Heart right ventricle (tissue), 16 donors: ENCODE measurements around the gene CYP2B6. TPM values are rescaled to one million over a fixed set of nuclear protein-coding genes. Genes with fewer than 3 reads are reported as not detected.
"Not testable (repeated sequence)": the region's sequence is repeated elsewhere in the genome, so short reads cannot be mapped to it uniquely, and the experiment has no call there.

Experiments
- ATAC-seq, 8 donors: fragments of 200-7000 bp; cut with Tn5 transposase; one replicate each; pipeline ENCODE4 v1.9.1; 2020; ENCODE audit warnings: mild to moderate bottlenecking in 8 of 8, moderate library complexity in 8 of 8, moderate number of reproducible peaks in 1 of 8
- DNase-seq, 2 donors: peaks; one replicate each; pipeline ENCODE4 v3.0.0-alpha.2; 2020
- H3K27ac ChIP-seq, 10 donors: fragments of 200-600 bp; sonication (generic) in 2 of 10; one replicate each; pipeline versions ENCODE4 v1.5.0 to v1.8.0; 2020 to 2022; ENCODE audit warnings: mild to moderate bottlenecking in 3 of 10
- H3K27me3 ChIP-seq, 7 donors: fragments of 200-600 bp; one replicate each; pipeline ENCODE4 v1.8.0; 2021 to 2022; ENCODE audit warnings: mild to moderate bottlenecking in 2 of 7
- H3K36me3 ChIP-seq, 9 donors: fragments of 200-600 bp; sonication (generic) in 1 of 9; one replicate each; pipeline versions ENCODE4 v1.5.0 to v1.8.0; 2020 to 2022; ENCODE audit warnings: mild to moderate bottlenecking in 2 of 9
- H3K4me1 ChIP-seq, 9 donors: fragments of 200-600 bp; sonication (generic) in 1 of 9; one replicate each; pipeline versions ENCODE4 v1.5.0 to v1.8.0; 2020 to 2022; ENCODE audit warnings: mild to moderate bottlenecking in 4 of 9
- H3K4me3 ChIP-seq, 10 donors: fragments of 200-600 bp; sonication (generic) in 2 of 10; one replicate each; pipeline versions ENCODE4 v1.5.0 to v1.8.0; 2020 to 2022; ENCODE audit warnings: mild to moderate bottlenecking in 7 of 10, moderate library complexity in 2 of 10
- H3K9me3 ChIP-seq, 11 donors: fragments of 200-600 bp in 10 of 11; sonication (generic) in 2 of 11; one replicate each; pipeline versions ENCODE4 v1.5.0 to v1.8.0; 2013 to 2022; ENCODE audit warnings: mild to moderate bottlenecking in 2 of 11, control low read depth in 1 of 11, moderate library complexity in 1 of 11
- WGBS, 2 donors: extraction: QIAGEN DNeasy Blood & Tissue Kit; methylation state at CpG; one replicate each; pipeline ENCODE4 v1.1.7; 2013; ENCODE audit warnings: inconsistent platforms in 1 of 2; 5-methylcytosine and 5-hydroxymethylcytosine counted together
- intact Hi-C, 10 donors: fragments of 100-400 bp; cut with DNase I; formaldehyde crosslinking; loops; one replicate each; pipeline versions ENCODE4 v1.11.1 to v1.14.2; 2022
- polyA plus RNA-seq, 2 donors: library from polyadenylated mRNA; stranded (reverse); fragments of 200-250 nt; gene quantifications; one replicate each; pipeline ENCODE4 v1.2.3, GENCODE V29; 2013
- total RNA-seq, 10 donors: library from RNA; stranded (reverse); fragmentation: NEBNext Ultra II Directional in 3 of 10; extraction: Animal tissue kit (Norgen Biotek cat#: 25700) in 3 of 10; gene quantifications; one replicate each; pipeline versions ENCODE4 v1.2.1 to v1.2.4, GENCODE V29; 2021 to 2023
- TF ChIP-seq, protein P1 (sequence below), 9 donors: fragments of 200-600 bp; sonication (generic) in 2 of 9; IDR thresholded peaks; one replicate each; pipeline versions ENCODE4 v1.5.0 to v1.8.0; 2021 to 2022; ENCODE audit warnings: antibody characterized with exemption in 9 of 9, mild to moderate bottlenecking in 5 of 9, moderate library complexity in 1 of 9
- donor health status: Arrhythmogenic right ventricular cardiomyopathy.
- donor health status: ischemic (EF 13 %, LVEDD 7.1; RV severe dilation, severe dysfunction).
- donor health status: healthy with polysubstance abuse.
- donor health status: DM: no; HTN: yes; CAD: no.
- donor health status: DM: no; HTN: no; CAD: no.
- donor health status: ischemic (EF 25% LVEDD 6.9; RV normal size, moderate dysfunction).
- donor health status: ischemic (EF 25% LVEDD 5.7; RV mildly dilated, moderate dysfunction).
- donor health status: healthy.
- donor health status: DM: yes; HTN: yes; CAD: no.
- donor health status: Ischemic cardiomyopathy.
- donor health status: ischemic (EF 35%, LVEDD 5.7; RV mildly dilated, moderate dysfunction).
- donor health status: nonischemic (EF 11% LVEDD 7.7; RV severe dilation, severe dysfunction).
- donor health status: DM: yes; HTN: yes; CAD: no.
- donor health status: PGD.
- donor health status: ischemic (EF 29% LVEDD 5.4; RV normal size, mild dysfunction).
- donor health status: nonischemic (EF 23%, LVEDD 6.1; RV moderate dilation, normal function).

CYP2B6 gene
- total and polyA plus RNA-seq, 12 donors, result not detected

DNA sequence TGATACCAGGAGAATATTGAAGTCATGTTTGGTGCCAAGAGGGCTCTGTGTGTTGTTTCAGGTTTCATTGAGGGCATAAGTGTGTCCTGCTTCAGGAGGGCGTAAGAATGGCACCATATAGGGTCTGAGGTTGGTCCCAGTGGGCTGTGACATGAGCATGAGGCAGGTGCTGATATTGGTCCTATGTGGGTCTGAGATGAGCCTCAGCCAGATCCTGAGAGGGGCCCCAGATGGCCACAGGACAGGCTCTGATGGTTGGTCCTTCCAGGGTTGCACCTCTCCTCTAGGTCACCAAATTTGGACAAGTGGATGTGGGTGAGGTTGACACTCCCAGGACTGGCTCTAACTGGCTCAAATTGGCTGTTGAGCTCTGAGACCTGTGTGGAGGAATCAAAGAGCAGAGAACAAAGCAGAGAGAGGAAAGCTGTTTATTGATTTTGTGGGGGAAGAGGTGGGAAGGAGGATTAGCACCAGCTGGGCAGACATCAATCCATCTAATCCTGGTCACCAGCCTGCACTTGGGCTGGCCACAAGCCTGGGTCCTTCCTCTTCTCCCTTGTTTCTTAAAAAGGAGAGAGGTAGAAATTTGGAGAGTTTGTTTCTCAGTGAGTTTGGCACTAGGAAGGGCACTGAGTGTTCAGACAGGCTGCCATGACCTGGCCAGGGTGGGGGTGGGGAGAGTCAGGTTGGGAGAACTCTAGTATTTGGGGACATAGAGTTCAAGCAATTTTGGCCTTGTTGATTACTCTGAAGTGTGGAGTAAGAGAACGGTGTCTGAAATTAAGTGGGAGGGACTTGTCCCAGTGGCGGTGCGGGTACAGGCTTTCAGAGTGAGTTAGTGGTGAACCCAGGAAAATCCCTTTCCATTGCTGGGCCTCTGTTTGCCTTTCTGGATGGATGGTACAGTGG is 38.7 kb downstream of the CYP2B6 start:
- TF ChIP-seq, protein P1, sequence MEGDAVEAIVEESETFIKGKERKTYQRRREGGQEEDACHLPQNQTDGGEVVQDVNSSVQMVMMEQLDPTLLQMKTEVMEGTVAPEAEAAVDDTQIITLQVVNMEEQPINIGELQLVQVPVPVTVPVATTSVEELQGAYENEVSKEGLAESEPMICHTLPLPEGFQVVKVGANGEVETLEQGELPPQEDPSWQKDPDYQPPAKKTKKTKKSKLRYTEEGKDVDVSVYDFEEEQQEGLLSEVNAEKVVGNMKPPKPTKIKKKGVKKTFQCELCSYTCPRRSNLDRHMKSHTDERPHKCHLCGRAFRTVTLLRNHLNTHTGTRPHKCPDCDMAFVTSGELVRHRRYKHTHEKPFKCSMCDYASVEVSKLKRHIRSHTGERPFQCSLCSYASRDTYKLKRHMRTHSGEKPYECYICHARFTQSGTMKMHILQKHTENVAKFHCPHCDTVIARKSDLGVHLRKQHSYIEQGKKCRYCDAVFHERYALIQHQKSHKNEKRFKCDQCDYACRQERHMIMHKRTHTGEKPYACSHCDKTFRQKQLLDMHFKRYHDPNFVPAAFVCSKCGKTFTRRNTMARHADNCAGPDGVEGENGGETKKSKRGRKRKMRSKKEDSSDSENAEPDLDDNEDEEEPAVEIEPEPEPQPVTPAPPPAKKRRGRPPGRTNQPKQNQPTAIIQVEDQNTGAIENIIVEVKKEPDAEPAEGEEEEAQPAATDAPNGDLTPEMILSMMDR (IDR thresholded peaks at IDR 0.05), result no peak
- WGBS, 2 donors, result 68 to 75% methylated on average over 4 of the region's 4 CpGs

DNA sequence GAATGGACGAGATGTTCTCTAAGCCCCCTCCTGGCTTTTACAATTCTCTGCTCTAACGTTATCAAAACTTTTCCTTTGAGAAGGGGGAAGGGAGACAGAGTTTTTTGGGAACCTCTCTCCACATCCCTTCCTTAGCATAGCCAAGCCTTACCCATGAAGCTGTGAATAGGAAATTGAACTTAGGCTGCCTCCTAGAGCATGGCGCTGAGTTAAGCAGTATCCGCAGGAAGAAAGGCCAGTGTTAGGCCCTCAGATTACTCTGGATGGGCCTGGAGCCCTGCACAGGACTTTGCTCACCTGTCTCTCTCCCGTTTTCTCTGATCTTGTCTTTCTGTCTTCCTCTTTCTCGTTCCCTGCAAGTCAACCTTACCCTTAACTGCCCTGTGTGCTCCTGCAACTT is 39.6 kb downstream of the CYP2B6 start:
- Histone ChIP-seq H3K4me3 (no peak overlapping the region), H3K27me3 (peaks cover 2 to 38% (median 12%) of the 10 kb centered on the region in 7 donors), H3K4me1 (no peaks in the 10 kb centered on the region), H3K27ac (no peak overlapping the region), H3K9me3 (no peaks in the 10 kb centered on the region), H3K36me3 (no peaks in the 10 kb centered on the region)
- intact Hi-C loops, result no loop called here
- no peak for ATAC-seq
- WGBS, 2 donors, result 43 to 49% methylated on average over 6 of the region's 6 CpGs
- TF ChIP-seq, protein P1 (IDR thresholded peaks at IDR 0.05), result no peak
- DNase-seq, result no peak

More for the DNA sequence above, 38.7 kb downstream of the CYP2B6 start:
- Histone ChIP-seq H3K9me3 (no peaks in the 10 kb centered on the region), H3K4me1 (no peaks in the 10 kb centered on the region), H3K27ac (no peak overlapping the region), H3K27me3 (peaks cover 3 to 47% (median 15%) of the 10 kb centered on the region in 7 donors), H3K36me3 (no peaks in the 10 kb centered on the region), H3K4me3 (no peak overlapping the region)
- no peak for ATAC-seq
- intact Hi-C loops, result no loop called here
- DNase-seq, result no peak

DNA sequence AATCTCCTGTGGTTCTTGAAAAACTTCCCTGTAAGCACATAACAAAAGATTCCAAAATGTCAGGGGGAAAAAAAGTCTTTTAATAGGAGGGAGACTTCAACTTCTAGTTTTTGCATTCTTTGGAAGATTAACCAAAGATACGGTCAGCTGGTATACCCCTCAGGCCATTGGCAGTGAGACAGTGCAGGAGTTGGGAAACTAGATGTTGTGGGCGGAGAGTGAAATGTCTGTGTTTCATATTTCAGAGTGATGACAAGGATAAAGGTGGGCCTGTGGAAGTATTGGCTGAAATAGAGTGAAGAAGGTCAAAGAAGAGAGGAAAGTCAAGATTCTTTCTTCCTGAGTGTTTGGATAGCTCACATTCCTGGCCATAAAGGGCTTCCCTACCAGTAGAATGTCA is 40.8 kb downstream of the CYP2B6 start:
- Histone ChIP-seq H3K4me1 (no peaks in the 10 kb centered on the region), H3K36me3 (no peaks in the 10 kb centered on the region), H3K27me3 (peaks cover 0 to 30% (median 6%) of the 10 kb centered on the region in 7 donors), H3K27ac (no peak overlapping the region), H3K4me3 (no peak overlapping the region), H3K9me3 (no peaks in the 10 kb centered on the region)
- 1 to 54% methylated on average over 2 of the region's 2 CpGs for WGBS, 2 donors
- TF ChIP-seq, protein P1 (IDR thresholded peaks at IDR 0.05), result no peak
- intact Hi-C loops, result no loop called here
- DNase-seq, result no peak
- no peak for ATAC-seq

DNA sequence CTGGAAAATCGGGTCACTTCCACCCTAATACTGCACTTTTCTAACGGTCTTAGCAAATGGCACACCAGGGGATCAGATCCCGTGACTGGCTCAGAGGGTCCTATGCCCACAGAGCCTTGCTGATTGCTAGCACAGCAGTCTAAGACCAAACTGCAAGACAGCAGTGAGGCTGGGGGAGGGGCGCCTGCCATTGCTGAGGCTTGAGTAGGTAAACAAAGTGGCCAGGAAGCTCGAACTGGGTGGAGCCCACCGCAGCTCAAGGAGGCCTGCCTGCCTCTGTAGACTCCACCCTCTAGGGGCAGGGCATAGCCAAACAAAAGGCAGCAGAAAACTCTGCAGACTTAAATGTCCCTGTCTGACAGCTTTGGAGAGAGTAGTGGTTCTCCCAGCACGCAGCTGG is 42.2 kb downstream of the CYP2B6 start:
- 55 to 58% methylated on average over 6 to 7 of the region's 7 CpGs for WGBS, 2 donors
- intact Hi-C loops, result not testable (repeated sequence)

DNA sequence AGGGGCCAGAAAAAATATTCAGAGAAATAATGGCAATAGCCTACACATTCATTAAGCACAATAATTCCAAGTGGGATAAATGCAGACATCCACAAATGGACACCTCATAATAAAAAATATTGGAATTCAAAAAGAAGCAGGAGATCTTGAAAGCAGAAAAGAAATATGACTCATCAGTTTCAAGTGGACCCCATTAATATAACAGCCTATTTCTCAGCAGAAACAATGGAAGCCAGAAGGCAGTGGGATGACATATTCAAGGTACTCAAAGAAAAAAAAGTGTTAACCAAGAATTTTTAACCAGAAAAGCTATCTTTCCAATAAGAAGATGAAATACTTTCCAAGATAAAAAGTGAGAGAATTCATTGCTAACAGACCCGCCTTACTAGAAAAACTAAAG is 48.7 kb downstream of the CYP2B6 start:
- DNase-seq (no peak), ATAC-seq (no peak)
- Histone ChIP-seq H3K27ac (no peak overlapping the region), H3K9me3 (peaks cover 0 to 8% (median 0%) of the 10 kb centered on the region in 11 donors), H3K4me1 (no peaks in the 10 kb centered on the region), H3K36me3 (no peaks in the 10 kb centered on the region), H3K4me3 (no peak overlapping the region), H3K27me3 (no peaks in the 10 kb centered on the region)
- intact Hi-C loops, result no loop called here
- TF ChIP-seq, protein P1 (IDR thresholded peaks at IDR 0.05), result no peak
- WGBS, 2 donors, result 88 to 100% methylated on average over 1 of the region's 1 CpG

More for the DNA sequence above, 42.2 kb downstream of the CYP2B6 start:
- DNase-seq, ATAC-seq, H3K9me3 ChIP-seq, H3K4me3 ChIP-seq, H3K36me3 ChIP-seq, H3K4me1 ChIP-seq, H3K27ac ChIP-seq: not testable (repeated sequence)
- H3K27me3 ChIP-seq, result peaks cover 0 to 20% (median 0%) of the 10 kb centered on the region in 7 donors

DNA sequence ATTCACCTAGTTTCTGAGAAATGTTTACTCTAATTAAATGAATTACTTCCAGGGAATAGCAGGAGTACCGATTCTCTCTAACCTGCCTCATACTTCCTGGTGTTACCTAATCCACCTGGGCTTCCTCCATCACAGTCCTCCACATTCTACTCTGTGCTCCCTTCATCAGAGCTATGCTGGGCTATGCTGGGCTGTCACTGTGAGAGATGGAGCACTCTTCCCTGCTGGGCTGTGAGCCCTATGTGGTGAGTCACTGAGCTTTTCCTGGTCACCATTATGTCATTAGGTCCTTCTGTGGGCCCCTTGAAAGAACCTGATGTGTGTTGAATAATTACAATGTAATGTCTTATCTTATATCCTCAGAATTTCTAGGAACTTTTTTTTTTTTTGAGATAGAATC is 54.0 kb downstream of the CYP2B6 start:
- 75 to 96% methylated on average over 1 of the region's 1 CpG for WGBS, 2 donors
- peaks cover 0 to 17% (median 6%) of the 10 kb centered on the region in 7 donors for H3K27me3 ChIP-seq
- H3K36me3 ChIP-seq, DNase-seq, H3K9me3 ChIP-seq, H3K4me1 ChIP-seq, H3K27ac ChIP-seq, H3K4me3 ChIP-seq, intact Hi-C loops: not testable (repeated sequence)
- peak in 2 of 8 donors; percentile 79 to 81 for ATAC-seq
